ENCODE measurements around the gene KNCN.

Gene KNCN

DNA sequence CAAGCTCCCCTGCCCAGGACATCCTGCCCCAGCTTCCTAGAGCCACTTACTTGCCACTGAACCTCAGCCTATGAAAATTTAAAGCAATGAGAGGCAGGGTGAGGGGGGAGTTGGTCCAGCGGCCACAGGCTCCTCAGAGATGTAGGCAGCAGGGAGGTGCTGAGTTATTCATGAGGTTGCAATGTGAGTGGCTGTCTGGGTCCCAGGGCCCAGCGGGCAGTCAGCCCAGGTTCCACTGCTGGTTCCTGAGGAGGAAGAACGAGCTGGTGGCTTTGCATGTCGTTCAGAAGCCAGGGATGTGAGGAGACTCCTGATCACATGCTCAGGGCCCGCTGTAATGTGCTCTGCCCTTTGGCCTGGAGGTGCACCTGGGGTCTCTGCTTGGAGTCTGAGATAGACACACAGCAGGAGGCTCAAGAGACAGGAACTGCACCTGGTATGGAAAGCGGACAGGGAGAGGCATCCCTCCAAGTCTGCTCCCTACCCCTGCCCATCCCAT is at the start of gene KNCN:
Gene KNCN, minus strand, starts transcription at position 51 of the 499 bp plus-strand sequence. CDS start 432 bp downstream, outside the sequence.
- Histone ChIP-seq H3K27me3 (ENCODE audit: insufficient read depth, low read length) (peaks cover 12% of the 10 kb centered on the region), H2AFZ (ENCODE audit: low read depth, low read length) (no peak within 1 kb of the TSS), H3K4me1 (ENCODE audit: insufficient read depth, low read length) (peaks cover 22% of the 10 kb centered on the region), H3K9me3 (ENCODE audit: low read length) (no peaks in the 10 kb centered on the region), H3K4me3 (ENCODE audit: low read length) (no peak within 1 kb of the TSS), H3K36me3 (ENCODE audit: insufficient read depth, low read length) (no peaks in the 10 kb centered on the region)

DNA sequence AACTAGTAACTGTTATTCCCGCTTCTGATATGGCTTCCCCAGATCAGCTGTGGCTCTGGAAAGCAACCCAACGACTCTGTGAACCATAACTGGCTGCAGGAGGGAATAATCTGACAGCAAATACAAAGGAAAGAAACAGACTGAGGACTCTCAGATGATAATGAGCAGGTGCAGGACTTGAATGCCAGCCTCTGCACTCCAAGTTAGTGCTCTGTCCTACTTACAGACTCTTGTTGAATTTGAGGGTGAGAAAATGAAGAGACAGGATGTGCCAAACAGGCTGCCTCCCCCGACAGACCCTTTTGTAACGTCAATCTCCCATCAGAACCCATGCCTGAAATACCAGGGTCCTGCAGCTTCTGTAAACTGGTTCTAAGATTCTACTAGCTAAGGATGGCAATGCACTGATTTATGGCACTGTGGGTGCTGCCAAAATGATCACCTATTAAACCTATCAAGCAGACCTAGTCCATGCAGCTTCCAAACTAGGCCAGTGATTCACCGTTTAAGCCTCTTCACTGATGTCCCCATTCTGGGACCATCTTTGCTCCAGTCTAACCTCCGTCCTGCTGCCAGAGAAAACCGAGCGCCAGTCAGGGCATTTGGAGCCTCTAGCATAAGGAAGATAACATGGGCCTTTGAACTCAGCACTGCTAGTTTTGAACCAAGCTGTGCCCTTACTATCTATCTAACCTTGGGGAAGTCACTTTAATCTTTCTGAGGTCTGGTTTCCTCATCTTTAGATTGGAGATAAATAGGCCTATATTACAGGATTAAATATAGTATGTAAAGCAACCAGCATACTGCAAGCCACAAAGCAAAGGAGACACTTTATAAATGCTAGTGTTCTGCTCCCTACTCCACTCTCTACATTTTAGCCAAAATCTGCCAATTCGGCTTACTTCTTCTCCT is 47.9 kb upstream of the KNCN start:
- Histone ChIP-seq H3K36me3 (ENCODE audit: insufficient read depth, low read length) (no peaks in the 10 kb centered on the region), H3K4me3 (ENCODE audit: low read length) (no peak overlapping the region), H3K9me3 (ENCODE audit: low read length) (no peaks in the 10 kb centered on the region), H3K4me1 (ENCODE audit: insufficient read depth, low read length) (peaks cover 9% of the 10 kb centered on the region), H3K27me3 (ENCODE audit: insufficient read depth, low read length) (no peaks in the 10 kb centered on the region), H2AFZ (ENCODE audit: low read depth, low read length) (no peak overlapping the region)

DNA sequence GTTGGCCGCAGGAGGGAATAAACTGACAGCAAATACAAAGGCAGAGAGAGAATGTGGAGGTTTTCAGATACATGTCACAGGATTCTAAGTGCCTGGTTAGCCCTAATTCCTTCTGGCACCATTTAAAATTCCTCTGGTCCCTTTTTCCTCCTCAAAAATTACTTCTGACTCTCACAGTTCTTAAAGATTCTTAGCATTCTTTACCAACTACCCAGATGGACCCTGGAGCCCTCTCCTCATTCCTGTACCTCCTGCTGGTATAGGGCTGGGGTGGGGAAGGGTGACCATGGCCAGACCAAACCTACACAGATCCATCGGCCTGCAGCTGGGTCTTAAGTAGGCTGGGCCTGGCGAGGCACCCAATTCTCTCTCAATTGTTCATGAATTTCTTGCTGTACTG is 45.4 kb upstream of the KNCN start:
- peaks cover 10% of the 10 kb centered on the region for H3K36me3 ChIP-seq (ENCODE audit: insufficient read depth, low read length)
- no peak overlapping the region for H3K4me3 ChIP-seq (ENCODE audit: low read length)
- no peaks in the 10 kb centered on the region for H3K4me1 ChIP-seq (ENCODE audit: insufficient read depth, low read length)
- no peak overlapping the region for H2AFZ ChIP-seq (ENCODE audit: low read depth, low read length)
- no peaks in the 10 kb centered on the region for H3K27me3 ChIP-seq (ENCODE audit: insufficient read depth, low read length)
- H3K9me3 ChIP-seq (ENCODE audit: low read length): no peaks in the 10 kb centered on the region

GRCh38 chr1:46596036-46596435 is 44.6 kb upstream of the KNCN start:
- Histone ChIP-seq H3K4me3 (ENCODE audit: low read length) (no peak overlapping the region), H2AFZ (ENCODE audit: low read depth, low read length) (no peak overlapping the region), H3K4me1 (ENCODE audit: insufficient read depth, low read length) (no peaks in the 10 kb centered on the region), H3K36me3 (ENCODE audit: insufficient read depth, low read length) (peaks cover 18% of the 10 kb centered on the region), H3K9me3 (ENCODE audit: low read length) (no peaks in the 10 kb centered on the region), H3K27me3 (ENCODE audit: insufficient read depth, low read length) (no peaks in the 10 kb centered on the region)

- Histone ChIP-seq H3K4me1 (ENCODE audit: insufficient read depth, low read length) (no peaks in the 10 kb centered on the region), H2AFZ (ENCODE audit: low read depth, low read length) (no peak overlapping the region), H3K4me3 (ENCODE audit: low read length) (no peak overlapping the region), H3K27me3 (ENCODE audit: insufficient read depth, low read length) (no peaks in the 10 kb centered on the region), H3K36me3 (ENCODE audit: insufficient read depth, low read length) (peaks cover 27% of the 10 kb centered on the region), H3K9me3 (ENCODE audit: low read length) (peaks cover 5% of the 10 kb centered on the region)
Observed at GRCh38 chr1:46595127-46595526, 43.7 kb upstream of the KNCN start.

- H3K9me3 ChIP-seq (ENCODE audit: low read length): peaks cover 15% of the 10 kb centered on the region
- H2AFZ ChIP-seq (ENCODE audit: low read depth, low read length): no peak overlapping the region
- H3K4me1 ChIP-seq (ENCODE audit: insufficient read depth, low read length): no peaks in the 10 kb centered on the region
- H3K36me3 ChIP-seq (ENCODE audit: insufficient read depth, low read length): peaks cover 35% of the 10 kb centered on the region
- no peak overlapping the region for H3K4me3 ChIP-seq (ENCODE audit: low read length)
- H3K27me3 ChIP-seq (ENCODE audit: insufficient read depth, low read length): no peaks in the 10 kb centered on the region
Observed at GRCh38 chr1:46594063-46594462, 42.6 kb upstream of the KNCN start.

- no peak overlapping the region for H2AFZ ChIP-seq (ENCODE audit: low read depth, low read length)
- no peak overlapping the region for H3K4me3 ChIP-seq (ENCODE audit: low read length)
- H3K27me3 ChIP-seq (ENCODE audit: insufficient read depth, low read length): no peaks in the 10 kb centered on the region
- H3K9me3 ChIP-seq (ENCODE audit: low read length): peaks cover 17% of the 10 kb centered on the region
- no peaks in the 10 kb centered on the region for H3K4me1 ChIP-seq (ENCODE audit: insufficient read depth, low read length)
- peaks cover 36% of the 10 kb centered on the region for H3K36me3 ChIP-seq (ENCODE audit: insufficient read depth, low read length)
Observed at GRCh38 chr1:46592823-46593222, 41.4 kb upstream of the KNCN start.

DNA sequence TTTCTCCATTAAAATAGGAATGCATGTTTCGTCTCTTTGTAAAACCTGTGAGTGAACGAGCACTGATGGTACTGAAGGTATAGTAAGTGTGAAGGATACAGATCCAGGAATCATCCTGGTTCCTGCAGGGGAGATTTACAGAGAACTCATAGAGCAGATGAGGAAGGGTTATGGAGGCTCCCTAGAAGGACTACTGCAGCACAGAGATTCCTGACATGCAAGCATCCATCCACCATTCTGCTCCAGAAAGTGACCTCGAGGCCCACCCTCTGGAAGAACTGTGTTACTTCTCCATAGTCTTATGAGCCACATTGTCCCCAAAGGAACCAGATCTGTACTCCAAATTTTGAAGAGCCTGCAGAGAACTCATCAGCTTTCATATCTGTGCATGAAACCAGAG is 38.1 kb upstream of the KNCN start:
- no peak overlapping the region for H2AFZ ChIP-seq (ENCODE audit: low read depth, low read length)
- H3K4me3 ChIP-seq (ENCODE audit: low read length): no peak overlapping the region
- peaks cover 36% of the 10 kb centered on the region for H3K36me3 ChIP-seq (ENCODE audit: insufficient read depth, low read length)
- no peaks in the 10 kb centered on the region for H3K4me1 ChIP-seq (ENCODE audit: insufficient read depth, low read length)
- no peaks in the 10 kb centered on the region for H3K27me3 ChIP-seq (ENCODE audit: insufficient read depth, low read length)
- H3K9me3 ChIP-seq (ENCODE audit: low read length): peaks cover 17% of the 10 kb centered on the region

- H3K9me3 ChIP-seq (ENCODE audit: low read length): peaks cover 17% of the 10 kb centered on the region
- no peaks in the 10 kb centered on the region for H3K4me1 ChIP-seq (ENCODE audit: insufficient read depth, low read length)
- peaks cover 28% of the 10 kb centered on the region for H3K36me3 ChIP-seq (ENCODE audit: insufficient read depth, low read length)
- no peaks in the 10 kb centered on the region for H3K27me3 ChIP-seq (ENCODE audit: insufficient read depth, low read length)
- H2AFZ ChIP-seq (ENCODE audit: low read depth, low read length): no peak overlapping the region
- no peak overlapping the region for H3K4me3 ChIP-seq (ENCODE audit: low read length)
Observed at GRCh38 chr1:46587069-46587468, 35.6 kb upstream of the KNCN start.

DNA sequence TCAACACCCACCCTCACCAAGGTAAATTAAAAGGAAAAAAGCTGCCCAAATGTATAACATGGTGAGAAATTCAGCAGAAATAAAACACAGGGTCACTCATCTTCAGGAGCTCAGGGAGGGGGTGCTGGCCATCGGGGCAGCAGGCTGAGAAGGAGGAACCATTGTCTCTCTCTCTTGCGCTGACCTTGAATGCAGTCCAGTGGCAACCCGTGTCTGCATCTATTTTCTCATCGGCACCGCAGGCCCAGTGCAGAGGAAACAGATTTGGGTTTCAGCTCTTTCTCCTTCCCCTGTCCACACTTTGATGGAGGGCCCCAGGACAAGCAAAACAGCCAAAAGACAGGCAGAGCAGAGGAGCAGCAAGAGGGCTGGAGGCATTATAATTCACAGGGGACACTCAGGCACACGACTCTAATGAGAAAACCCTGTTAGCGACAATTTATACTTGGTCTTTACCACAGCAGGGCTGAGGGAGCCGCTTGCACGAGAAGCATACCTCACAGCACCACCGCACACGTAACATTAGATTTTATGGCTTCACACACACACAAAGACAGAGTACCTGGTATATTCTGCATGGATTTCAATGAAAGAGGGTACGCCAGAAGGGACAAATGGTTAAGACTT is 34.0 kb upstream of the KNCN start:
- Histone ChIP-seq H3K9me3 (ENCODE audit: low read length) (peaks cover 15% of the 10 kb centered on the region), H3K4me3 (ENCODE audit: low read length) (no peak overlapping the region), H3K36me3 (ENCODE audit: insufficient read depth, low read length) (peaks cover 17% of the 10 kb centered on the region), H3K27me3 (ENCODE audit: insufficient read depth, low read length) (no peaks in the 10 kb centered on the region), H3K4me1 (ENCODE audit: insufficient read depth, low read length) (no peaks in the 10 kb centered on the region), H2AFZ (ENCODE audit: low read depth, low read length) (no peak overlapping the region)

DNA sequence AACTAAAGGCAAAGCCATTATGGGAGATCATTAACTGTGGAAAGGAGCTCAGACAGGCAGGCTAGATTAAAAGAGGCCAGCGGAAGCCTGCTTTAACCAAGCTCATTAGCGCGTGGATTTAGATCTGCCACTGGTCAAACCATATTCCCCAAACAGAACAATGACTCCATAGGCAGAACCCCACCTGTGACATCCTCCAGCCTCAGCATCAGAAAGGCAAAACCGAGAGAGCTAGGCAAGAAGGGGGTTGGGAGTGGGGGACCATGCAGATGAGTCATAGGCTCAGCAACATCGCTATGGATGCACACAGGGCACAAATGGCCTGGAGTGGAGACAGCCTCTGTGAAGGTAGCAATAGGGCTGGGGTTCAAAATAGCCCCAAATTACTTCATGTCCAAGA is 32.0 kb upstream of the KNCN start:
- Histone ChIP-seq H3K4me1 (ENCODE audit: insufficient read depth, low read length) (no peaks in the 10 kb centered on the region), H3K27me3 (ENCODE audit: insufficient read depth, low read length) (no peaks in the 10 kb centered on the region), H3K4me3 (ENCODE audit: low read length) (no peak overlapping the region), H3K9me3 (ENCODE audit: low read length) (no peaks in the 10 kb centered on the region), H3K36me3 (ENCODE audit: insufficient read depth, low read length) (peaks cover 15% of the 10 kb centered on the region), H2AFZ (ENCODE audit: low read depth, low read length) (no peak overlapping the region)

- H3K36me3 ChIP-seq (ENCODE audit: insufficient read depth, low read length): peaks cover 15% of the 10 kb centered on the region
- H3K4me3 ChIP-seq (ENCODE audit: low read length): no peak overlapping the region
- H3K27me3 ChIP-seq (ENCODE audit: insufficient read depth, low read length): no peaks in the 10 kb centered on the region
- no peaks in the 10 kb centered on the region for H3K4me1 ChIP-seq (ENCODE audit: insufficient read depth, low read length)
- H2AFZ ChIP-seq (ENCODE audit: low read depth, low read length): no peak overlapping the region
- H3K9me3 ChIP-seq (ENCODE audit: low read length): no peaks in the 10 kb centered on the region
Observed at GRCh38 chr1:46582972-46583371, 31.5 kb upstream of the KNCN start.

GRCh38 chr1:46581681-46582455 is 30.4 kb upstream of the KNCN start:
- no peaks in the 10 kb centered on the region for H3K27me3 ChIP-seq (ENCODE audit: insufficient read depth, low read length)
- no peaks in the 10 kb centered on the region for H3K4me1 ChIP-seq (ENCODE audit: insufficient read depth, low read length)
- H3K4me3 ChIP-seq (ENCODE audit: low read length): no peak overlapping the region
- no peak overlapping the region for H2AFZ ChIP-seq (ENCODE audit: low read depth, low read length)
- H3K9me3 ChIP-seq (ENCODE audit: low read length): no peaks in the 10 kb centered on the region
- peaks cover 15% of the 10 kb centered on the region for H3K36me3 ChIP-seq (ENCODE audit: insufficient read depth, low read length)
